RPMI8226 (cell line): Measurements from ENCODE around the gene RPUSD3.
"Not testable (repeated sequence)": the region's sequence is repeated elsewhere in the genome, so short reads cannot be mapped to it uniquely, and the experiment has no call there.

Experiments used
- DNase-seq: peaks from one replicate; pipeline ENCODE4 v3.0.0-alpha.2; 2015

Gene RPUSD3, protein sequence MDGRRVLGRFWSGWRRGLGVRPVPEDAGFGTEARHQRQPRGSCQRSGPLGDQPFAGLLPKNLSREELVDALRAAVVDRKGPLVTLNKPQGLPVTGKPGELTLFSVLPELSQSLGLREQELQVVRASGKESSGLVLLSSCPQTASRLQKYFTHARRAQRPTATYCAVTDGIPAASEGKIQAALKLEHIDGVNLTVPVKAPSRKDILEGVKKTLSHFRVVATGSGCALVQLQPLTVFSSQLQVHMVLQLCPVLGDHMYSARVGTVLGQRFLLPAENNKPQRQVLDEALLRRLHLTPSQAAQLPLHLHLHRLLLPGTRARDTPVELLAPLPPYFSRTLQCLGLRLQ

DNA sequence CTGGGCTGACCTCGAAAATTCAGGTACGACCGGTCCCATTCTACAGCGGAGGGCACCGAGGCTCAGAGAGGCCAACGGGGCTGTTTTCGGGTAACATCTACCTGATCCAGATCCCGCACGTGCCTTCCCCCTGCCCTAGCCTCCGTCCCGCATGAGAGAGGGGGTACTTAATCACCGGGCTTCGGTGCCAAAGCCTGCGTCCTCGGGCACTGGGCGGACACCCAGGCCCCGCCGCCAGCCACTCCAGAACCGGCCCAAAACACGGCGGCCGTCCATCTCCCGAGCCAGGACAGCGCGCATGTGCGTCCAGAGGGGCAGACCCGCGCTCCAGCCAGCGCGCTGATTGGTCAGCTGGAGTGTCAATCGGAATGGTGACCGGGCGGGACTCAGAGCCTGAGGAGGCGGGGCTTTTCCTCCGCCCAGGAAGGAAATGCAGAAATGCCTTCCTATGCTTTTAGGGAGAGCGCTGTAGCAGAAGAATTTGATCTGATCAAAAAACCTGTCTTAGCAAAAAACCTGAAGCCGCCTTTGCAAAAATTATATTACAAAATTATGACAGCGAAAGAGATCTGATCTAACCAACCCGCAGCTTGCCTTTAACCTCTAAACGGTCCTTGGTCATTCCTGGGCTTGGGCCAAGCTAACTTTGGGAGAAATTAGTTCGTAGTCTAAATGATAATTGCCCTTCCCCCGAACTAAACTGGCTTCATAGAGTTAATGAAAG is at the start of gene RPUSD3:
TSS of gene RPUSD3 (minus strand) at position 294 of the 724 bp plus-strand sequence. CDS start at position 276, 18 bp downstream.
- DNase-seq: peak; percentile 97

GRCh38 chr3:9891072-9891622 is 47.3 kb upstream of the RPUSD3 start:
- no peak for DNase-seq

DNA sequence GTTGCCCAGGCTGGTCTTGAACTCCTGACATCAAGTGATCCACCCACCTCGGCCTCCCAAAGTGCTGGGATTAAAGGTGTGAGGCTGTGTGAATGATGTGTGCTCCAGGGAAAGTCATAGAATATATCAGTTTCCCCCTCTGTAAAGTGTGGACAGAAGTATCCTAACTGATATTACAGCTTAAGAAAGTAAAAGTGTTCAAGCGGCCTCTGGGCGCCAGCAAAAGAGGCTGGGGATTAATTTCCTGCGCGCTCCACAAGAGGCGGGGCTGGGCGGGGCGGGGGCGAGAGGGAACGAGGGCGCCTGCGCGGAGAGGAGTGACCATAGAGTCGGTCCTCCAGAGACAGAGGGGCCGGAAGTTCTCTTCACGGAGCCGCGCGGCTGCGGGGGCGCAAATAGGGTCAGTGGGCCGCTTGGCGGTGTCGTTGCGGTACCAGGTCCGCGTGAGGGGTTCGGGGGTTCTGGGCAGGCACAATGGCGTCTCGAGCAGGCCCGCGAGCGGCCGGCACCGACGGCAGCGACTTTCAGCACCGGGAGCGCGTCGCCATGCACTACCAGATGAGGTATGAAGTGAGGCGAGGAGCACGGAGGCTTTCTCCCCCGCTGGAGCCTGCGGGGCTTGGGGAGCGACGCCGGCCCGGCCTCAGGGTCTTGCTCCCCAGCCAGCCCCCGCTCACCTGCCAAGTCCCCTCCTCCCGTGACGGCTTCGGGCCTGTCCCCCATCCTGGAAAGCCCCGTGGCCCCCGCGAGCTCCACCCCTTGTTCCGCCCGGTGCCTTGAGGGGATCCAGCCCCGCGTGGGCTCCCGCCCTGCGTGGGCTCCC is 46.7 kb upstream of the RPUSD3 start, which contains the start of gene JAGN1:
TSS of gene JAGN1 (plus strand) at position 362 of the 823 bp plus-strand sequence. CDS start at position 475, 113 bp downstream.
- peak; percentile 91 for DNase-seq

DNA sequence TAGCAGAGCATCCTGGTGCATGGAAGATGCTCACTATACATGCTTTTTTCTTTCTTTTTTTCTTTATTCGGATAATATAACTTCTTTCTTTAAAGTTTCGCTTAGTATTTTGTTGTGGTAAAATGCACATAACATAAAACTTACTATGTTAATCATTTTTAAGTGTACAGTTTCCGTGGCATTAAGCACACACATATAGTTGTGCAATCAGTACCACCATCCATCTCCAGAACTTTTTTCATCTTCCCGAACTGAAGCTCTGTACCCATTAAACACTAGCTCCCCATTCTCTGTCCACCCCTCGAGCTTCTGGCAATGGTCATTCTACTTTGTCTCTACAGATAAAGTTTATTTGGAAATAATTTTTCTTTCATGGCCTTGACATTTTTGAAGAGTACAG is 45.6 kb upstream of the RPUSD3 start:
- no peak for DNase-seq

GRCh38 chr3:9888540-9888939 is 44.7 kb upstream of the RPUSD3 start:
- DNase-seq: no peak

DNA sequence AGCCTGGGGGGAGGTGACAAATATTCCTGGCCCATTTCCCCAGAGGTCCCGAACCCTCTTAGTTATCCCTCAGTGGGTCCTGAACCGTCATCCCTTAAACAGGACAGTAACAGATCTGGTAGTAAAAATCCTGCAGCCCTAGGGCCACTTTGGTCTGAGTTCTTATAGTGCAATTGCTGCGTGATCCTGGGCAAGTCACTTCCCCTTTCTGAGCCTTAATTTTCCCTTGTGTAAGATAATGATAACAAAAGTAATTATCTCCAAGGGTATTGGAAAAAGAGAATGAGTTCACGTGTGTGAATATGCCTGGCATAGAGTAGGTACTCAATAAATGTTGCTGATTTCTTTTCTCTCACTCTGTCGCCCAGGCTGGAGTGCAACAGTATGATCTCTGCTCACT is 43.7 kb upstream of the RPUSD3 start:
- DNase-seq: no peak

DNA sequence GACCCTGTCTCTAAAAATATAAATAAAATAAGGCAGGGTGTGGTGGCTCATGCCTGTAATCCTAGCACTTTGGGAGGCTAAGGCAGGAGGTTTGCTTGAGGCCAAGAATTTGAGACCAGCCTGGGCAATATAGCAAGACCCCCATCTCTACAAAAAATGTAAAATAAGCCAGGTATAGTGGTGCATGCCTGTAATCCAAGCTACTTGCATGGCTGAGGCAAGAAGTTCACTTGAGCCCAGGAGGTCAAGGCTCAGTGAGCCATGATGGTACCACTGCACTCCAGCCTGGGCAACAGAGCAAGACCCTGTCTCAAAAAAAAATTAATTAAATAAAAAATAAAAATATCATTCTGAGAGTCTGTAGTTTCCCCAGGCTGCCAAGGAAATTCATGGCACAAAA is 42.5 kb upstream of the RPUSD3 start:
- DNase-seq: no peak

DNA sequence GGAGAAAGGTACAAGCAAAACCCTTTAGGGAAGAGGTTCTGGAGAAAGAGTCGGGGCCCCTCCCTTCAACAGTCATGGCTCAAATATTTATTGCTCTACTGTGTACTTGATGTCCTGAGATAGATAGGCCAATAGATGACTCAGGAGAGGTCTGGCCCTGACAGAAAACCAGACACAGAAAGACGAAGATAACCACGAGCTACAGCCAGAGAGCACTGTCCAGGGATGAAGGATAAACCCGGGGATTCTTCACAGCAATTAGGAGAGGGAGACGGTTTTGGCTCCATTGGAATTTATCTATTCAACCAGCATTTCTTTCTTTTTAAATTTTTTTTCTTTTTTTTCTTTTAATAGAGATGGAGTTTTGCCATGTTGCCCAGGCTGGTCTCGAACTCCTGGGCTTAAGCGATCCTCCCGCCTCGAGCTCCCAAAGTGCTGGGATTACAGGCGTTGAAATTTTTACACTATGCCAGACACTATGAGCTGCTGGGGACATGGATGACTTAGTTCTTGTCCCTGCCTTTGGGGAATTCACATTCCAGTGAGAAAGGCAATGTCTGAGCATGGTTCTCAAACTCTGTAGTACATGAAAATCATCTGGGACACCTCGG is 40.9 kb upstream of the RPUSD3 start:
- no peak for DNase-seq

- DNase-seq: no peak
These were observed 40.1 kb upstream of the RPUSD3 start for GRCh38 chr3:9883706-9884554.

DNA sequence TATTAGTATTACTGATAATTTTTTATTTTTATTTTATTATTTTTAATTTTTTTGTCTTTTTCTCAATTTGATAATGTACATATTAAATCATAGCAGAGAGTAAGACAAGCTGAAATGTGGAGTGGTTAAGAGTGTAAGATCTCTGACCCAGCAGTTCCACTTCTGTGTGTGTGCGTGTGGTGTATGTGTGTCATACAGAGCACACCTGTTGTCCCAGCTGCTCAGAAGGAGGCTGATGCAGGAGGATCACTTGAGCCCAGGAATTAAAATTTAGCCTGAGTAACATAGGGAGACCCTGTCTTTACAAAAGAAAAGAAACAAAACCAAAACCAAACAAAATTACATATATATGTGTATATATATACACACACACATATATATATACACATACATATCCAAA is 37.6 kb upstream of the RPUSD3 start:
- peak; percentile 18 for DNase-seq

GRCh38 chr3:9879830-9880549 is 36.2 kb upstream of the RPUSD3 start, which contains the start of gene CIDEC:
CIDEC (minus strand) TSS chr3:9880253; CDS start chr3:9878486, 1,767 bp downstream.
- DNase-seq: no peak

DNA sequence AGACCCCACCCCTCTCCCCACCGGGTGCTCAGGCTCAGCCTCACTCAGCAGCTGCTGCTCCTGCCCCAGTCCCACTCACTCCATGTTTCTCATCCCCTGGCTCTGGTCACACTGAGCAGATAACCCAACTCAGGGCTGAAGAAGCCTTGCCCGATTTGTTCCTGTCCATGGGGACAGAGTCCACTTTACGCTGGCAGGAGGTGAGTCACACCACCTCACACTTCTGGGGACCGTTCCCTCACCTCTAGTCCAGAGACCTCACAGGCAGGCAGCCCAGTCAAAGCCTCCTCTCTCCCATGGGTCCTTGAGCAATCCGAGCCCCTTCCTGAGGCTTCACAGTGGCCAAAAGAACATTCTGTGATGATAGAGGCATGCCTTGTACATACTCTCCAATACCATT is 34.9 kb upstream of the RPUSD3 start:
- DNase-seq: no peak

- no peak for DNase-seq
These were observed 33.2 kb upstream of the RPUSD3 start for GRCh38 chr3:9876991-9877390.

- DNase-seq: not testable (repeated sequence)
These were observed 32.4 kb upstream of the RPUSD3 start for GRCh38 chr3:9876255-9876654.

DNA sequence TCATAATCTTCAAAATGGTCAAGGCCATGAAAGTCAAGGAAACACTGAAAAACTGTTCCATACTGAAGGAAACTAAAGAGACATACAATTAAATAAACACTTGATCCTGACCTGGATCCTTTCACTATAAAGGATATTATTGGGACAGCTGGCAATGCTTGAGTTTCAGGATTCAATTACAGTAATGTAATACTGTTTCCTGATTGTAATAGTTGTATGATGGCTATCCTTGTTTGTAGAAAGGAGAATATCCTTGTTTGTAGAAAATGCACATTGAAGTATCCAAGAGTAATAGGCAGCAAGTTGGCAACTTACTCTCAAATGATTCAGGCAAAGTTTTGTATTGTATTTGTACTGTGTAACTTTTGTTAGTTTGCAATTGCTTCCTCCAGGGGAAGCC is 31.6 kb upstream of the RPUSD3 start:
- no peak for DNase-seq

DNA sequence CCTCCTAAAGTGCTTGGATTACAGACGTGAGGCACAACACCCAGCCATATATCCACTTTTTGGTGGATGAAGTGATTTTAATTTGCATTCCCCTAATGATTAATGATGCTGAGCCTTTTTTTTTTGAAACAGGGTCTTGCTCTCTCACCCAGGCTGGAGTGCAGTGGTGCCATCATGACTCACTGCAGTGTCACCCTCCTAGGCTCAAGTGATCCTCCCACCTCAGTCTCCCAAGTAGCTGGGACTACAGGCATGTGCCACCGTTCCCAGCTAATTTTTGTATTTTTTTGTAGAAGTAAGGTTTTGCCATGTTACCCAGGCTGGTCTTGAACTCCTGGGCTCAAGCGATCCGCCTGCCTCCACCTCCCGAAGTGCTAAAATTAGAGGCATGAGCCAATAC is 28.3 kb upstream of the RPUSD3 start:
- DNase-seq: not testable (repeated sequence)

- no peak for DNase-seq
These were observed 27.2 kb upstream of the RPUSD3 start for GRCh38 chr3:9870978-9871377.

GRCh38 chr3:9869955-9870354 is 26.1 kb upstream of the RPUSD3 start:
- no peak for DNase-seq

DNA sequence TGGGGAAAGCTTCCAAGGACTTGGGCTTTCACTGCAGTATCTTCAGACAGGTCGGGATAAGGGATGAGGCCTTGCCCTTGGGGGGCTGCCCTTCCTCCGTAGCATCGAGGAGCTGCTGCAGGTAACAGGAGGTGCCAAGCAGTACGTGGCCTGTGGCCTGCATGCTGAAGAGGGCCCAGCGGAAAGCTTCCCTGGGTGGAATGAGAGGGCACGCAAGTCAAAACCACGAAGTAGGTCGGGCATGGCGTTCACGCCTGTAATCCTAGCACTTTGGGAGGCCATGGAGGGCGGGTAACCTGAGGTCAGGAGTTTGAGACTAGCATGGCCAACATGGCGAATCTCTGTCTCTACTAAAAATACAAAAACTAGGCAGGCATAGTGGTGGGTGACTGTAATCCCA is 23.3 kb upstream of the RPUSD3 start:
- no peak for DNase-seq

GRCh38 chr3:9866639-9867038 is 22.8 kb upstream of the RPUSD3 start:
- no peak for DNase-seq

DNA sequence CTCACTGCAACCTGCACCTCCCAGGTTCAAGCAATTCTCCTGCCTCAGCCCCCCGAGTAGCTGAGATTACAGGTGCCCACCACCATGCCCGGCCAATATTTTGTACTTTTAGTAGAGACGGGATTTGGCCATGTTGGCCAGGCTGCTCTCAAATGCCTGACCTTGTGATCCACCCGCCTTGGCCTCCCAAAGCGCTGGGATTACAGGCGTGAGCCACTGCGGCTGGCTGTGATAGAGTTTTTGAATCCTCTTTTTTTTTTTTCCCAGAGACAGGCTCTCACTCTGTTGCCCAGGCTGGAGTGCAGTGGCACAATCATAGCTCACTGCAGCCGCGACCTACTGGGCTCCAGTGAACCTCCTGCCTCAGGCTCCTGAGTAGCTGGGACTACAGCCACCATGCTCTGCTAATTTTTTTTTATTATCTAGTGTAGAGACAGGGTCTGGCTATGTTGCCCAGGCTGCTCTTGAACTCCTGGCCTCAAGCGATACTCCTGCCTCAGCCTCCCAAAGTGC is 21.4 kb upstream of the RPUSD3 start:
- not testable (repeated sequence) for DNase-seq
